NT2/D1 (cell line): ENCODE data around the gene STS.
A peak's percentile ranks its signal among the peaks of the same experiment; 100 is the strongest.

Source experiments
- DNase-seq: peaks from one replicate; pipeline ENCODE4 v3.0.0-alpha.2; 2011; ENCODE audit warnings: low read depth, low spot score
- H3K27me3 ChIP-seq: 2 replicates; pipeline ENCODE4 v1.6.0; 2011; ENCODE audit warnings: mild to moderate bottlenecking; ENCODE audit not compliant: insufficient read length, insufficient read depth
- H3K36me3 ChIP-seq: 2 replicates; pipeline ENCODE4 v1.6.1; 2011; ENCODE audit warnings: mild to moderate bottlenecking, low read length, mixed read lengths; ENCODE audit not compliant: insufficient read depth, insufficient read length
- H3K4me1 ChIP-seq: 2 replicates; pipeline ENCODE4 v1.5.1; 2011; ENCODE audit not compliant: insufficient read depth, insufficient read length
- H3K4me3 ChIP-seq: 2 replicates; pipeline ENCODE4 v1.5.1; 2011; ENCODE audit warnings: low read depth; ENCODE audit not compliant: insufficient read length
- H3K9ac ChIP-seq: 2 replicates; pipeline ENCODE4 v1.6.0; 2011; ENCODE audit warnings: low read depth; ENCODE audit not compliant: insufficient read length
- H3K9me3 ChIP-seq: 2 replicates; pipeline ENCODE4 v1.5.1; 2011; ENCODE audit warnings: mild to moderate bottlenecking, low read length; ENCODE audit not compliant: insufficient read depth
- SUZ12 ChIP-seq: IDR thresholded peaks from 2 replicates; pipeline ENCODE4 v1.6.1; 2011; ENCODE audit not compliant: insufficient read length, insufficient read depth; ENCODE audit errors: extremely low read depth
- YY1 ChIP-seq: IDR thresholded peaks from 2 replicates; pipeline ENCODE4 v1.6.1; 2011; ENCODE audit not compliant: insufficient read length, insufficient read depth
- ZNF274 ChIP-seq: IDR thresholded peaks from 2 replicates; pipeline ENCODE4 v1.6.1; 2011; ENCODE audit warnings: mild to moderate bottlenecking, low read depth, low read length

STS gene

DNA sequence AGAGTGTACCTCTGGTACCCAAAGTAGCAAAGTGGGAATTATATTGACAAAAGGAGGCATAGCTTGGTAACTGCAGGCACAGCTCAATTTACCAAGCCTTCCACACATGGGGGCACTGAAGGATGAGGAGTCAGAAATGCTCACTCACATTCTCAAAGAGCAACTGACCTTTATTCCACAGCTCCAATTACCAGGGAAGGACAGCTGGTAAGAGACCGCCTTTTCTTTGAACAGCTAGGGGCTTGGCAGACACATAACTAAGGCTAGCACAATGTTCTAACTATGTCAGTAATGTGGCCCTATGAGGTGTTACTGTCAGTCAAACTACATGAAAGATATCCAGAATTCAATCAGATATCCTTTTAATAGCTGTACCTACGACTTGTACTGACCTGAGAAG, 20.5 kb upstream of the STS start:
- Histone ChIP-seq H3K27me3 (no peaks in the 10 kb centered on the region), H3K36me3 (peaks cover 11% of the 10 kb centered on the region), H3K4me1 (peaks cover 3% of the 10 kb centered on the region), H3K9ac (no peak overlapping the region), H3K4me3 (no peak overlapping the region), H3K9me3 (no peaks in the 10 kb centered on the region)
- TF ChIP-seq YY1: no peak
- no peak for TF ChIP-seq SUZ12
- no peak for TF ChIP-seq ZNF274
- DNase-seq: no peak

DNA sequence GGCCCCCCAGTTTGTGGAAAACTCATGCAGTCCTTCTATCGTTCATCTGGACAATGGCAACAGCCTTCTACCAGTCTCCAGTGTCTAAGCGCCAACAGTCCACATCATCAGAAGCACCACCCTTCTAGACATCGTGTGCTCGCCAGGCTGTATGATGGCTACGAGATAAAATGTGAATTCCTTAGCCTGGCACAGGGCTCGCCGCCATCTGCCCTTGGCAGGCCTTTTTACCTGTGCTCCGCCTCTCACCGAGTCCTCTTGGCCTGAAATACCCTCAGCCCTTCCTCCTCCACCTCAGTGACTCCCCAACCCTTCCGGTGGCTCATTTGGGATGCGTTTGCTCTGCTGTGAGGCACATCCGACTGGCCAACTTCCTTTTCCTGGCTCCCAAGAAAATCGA, 15.9 kb upstream of the STS start:
- Histone ChIP-seq H3K27me3 (no peaks in the 10 kb centered on the region), H3K36me3 (peaks cover 11% of the 10 kb centered on the region), H3K4me1 (peaks cover 5% of the 10 kb centered on the region), H3K9me3 (no peaks in the 10 kb centered on the region), H3K4me3 (no peak overlapping the region), H3K9ac (no peak overlapping the region)
- TF ChIP-seq YY1: no peak
- no peak for TF ChIP-seq ZNF274
- no peak for TF ChIP-seq SUZ12
- no peak for DNase-seq

- Histone ChIP-seq H3K9me3 (no peaks in the 10 kb centered on the region), H3K36me3 (peaks cover 11% of the 10 kb centered on the region), H3K27me3 (no peaks in the 10 kb centered on the region), H3K4me1 (peaks cover 5% of the 10 kb centered on the region), H3K4me3 (no peak overlapping the region), H3K9ac (no peak overlapping the region)
- peak; percentile 54 for DNase-seq
- no peak for TF ChIP-seq YY1
Observed at GRCh38 chrX:7132335-7133049, 15.0 kb upstream of the STS start.

DNA sequence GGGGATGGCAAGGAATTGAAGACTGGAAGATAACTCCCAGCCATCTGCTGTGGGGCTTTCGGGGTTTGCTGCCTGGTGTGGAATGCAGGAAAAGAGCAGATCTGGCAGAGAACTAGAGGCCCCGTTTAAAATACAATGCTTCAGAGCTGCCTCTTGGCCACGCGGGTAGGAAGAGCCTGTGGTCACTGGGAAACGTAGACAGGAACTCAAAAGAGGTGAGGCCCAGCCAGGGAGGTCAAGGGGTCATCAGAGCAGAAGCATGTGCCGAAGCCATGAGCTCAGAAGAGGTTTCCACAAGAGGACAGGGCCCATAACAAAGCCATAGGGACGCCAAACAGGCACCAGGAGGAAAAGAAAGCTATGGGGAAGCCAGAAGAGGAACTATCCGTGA, 14.5 kb upstream of the STS start:
- no peaks in the 10 kb centered on the region for H3K9me3 ChIP-seq
- no peak for TF ChIP-seq ZNF274
- TF ChIP-seq YY1: no peak
- no peak for TF ChIP-seq SUZ12
- no peak for DNase-seq
- no peak overlapping the region for H3K4me3 ChIP-seq
- no peaks in the 10 kb centered on the region for H3K27me3 ChIP-seq
- H3K36me3 ChIP-seq: peaks cover 11% of the 10 kb centered on the region
- H3K9ac ChIP-seq: no peak overlapping the region
- H3K4me1 ChIP-seq: peaks cover 5% of the 10 kb centered on the region

DNA sequence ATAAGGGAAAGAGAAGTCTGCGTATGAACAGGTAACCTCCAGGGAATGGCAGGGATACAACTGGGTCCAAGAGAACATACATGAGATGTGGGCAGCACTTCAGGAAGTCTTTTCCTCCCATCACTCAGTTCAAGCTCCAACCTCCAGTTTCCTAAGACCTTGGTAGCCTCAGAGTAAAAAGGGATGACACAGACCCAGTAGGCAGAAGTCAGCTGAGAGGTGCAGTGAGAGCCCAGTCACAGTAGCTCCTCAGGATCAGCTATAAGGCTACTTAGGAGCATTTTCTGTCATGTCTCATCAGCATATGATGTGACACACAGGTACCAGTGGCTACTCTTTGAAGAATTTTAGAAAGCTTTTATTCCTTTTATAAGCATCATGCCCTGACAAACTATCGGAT, 12.5 kb upstream of the STS start:
- Histone ChIP-seq H3K36me3 (peaks cover 12% of the 10 kb centered on the region), H3K9me3 (no peaks in the 10 kb centered on the region), H3K27me3 (no peaks in the 10 kb centered on the region), H3K9ac (no peak overlapping the region), H3K4me1 (peaks cover 5% of the 10 kb centered on the region), H3K4me3 (no peak overlapping the region)
- DNase-seq: no peak
- TF ChIP-seq ZNF274: no peak

GRCh38 chrX:7139202-7140081, 8.1 kb upstream of the STS start:
- Histone ChIP-seq H3K4me3 (no peak overlapping the region), H3K27me3 (no peaks in the 10 kb centered on the region), H3K4me1 (no peaks in the 10 kb centered on the region), H3K9me3 (no peaks in the 10 kb centered on the region), H3K36me3 (peaks cover 4% of the 10 kb centered on the region), H3K9ac (no peak overlapping the region)
- DNase-seq: no peak
- TF ChIP-seq SUZ12: no peak
- no peak for TF ChIP-seq YY1
- no peak for TF ChIP-seq ZNF274

GRCh38 chrX:7143076-7143475, 4.4 kb upstream of the STS start:
- no peak for TF ChIP-seq YY1
- no peak for TF ChIP-seq SUZ12
- no peak for TF ChIP-seq ZNF274
- H3K36me3 ChIP-seq: peaks cover 4% of the 10 kb centered on the region
- peaks cover 2% of the 10 kb centered on the region for H3K4me1 ChIP-seq

More at GRCh38 chrX:7143076-7143475, 4.4 kb upstream of the STS start:
- Histone ChIP-seq H3K9ac (no peak overlapping the region), H3K27me3 (no peaks in the 10 kb centered on the region), H3K4me3 (no peak overlapping the region), H3K9me3 (no peaks in the 10 kb centered on the region)
- no peak for DNase-seq
